Ishikawa (cell line): ENCODE data around the gene TUBGCP5.

Experiments
- CEBPB ChIP-seq: IDR thresholded peaks from 2 replicates; pipeline ENCODE4 v1.6.1; 2012
- CREB1 ChIP-seq: IDR thresholded peaks from 2 replicates; pipeline ENCODE4 v1.6.1; 2012; ENCODE audit warnings: low read depth
- EGR1 ChIP-seq: IDR thresholded peaks from 2 replicates; pipeline ENCODE4 v1.6.1; 2012
- EP300 ChIP-seq: IDR thresholded peaks from 2 replicates; pipeline ENCODE4 v1.6.1; 2012; ENCODE audit warnings: borderline replicate concordance
- FOXM1 ChIP-seq: IDR thresholded peaks from 2 replicates; pipeline ENCODE4 v1.6.1; 2012; ENCODE audit warnings: low read depth, borderline replicate concordance
- MAX ChIP-seq: IDR thresholded peaks from 2 replicates; pipeline ENCODE4 v1.6.1; 2012
- NFIC ChIP-seq: IDR thresholded peaks from 2 replicates; pipeline ENCODE4 v1.6.1; 2012
- RAD21 ChIP-seq: IDR thresholded peaks from 2 replicates; pipeline ENCODE4 v1.6.1; 2012; ENCODE audit warnings: low read depth
- REST ChIP-seq: IDR thresholded peaks from 2 replicates; pipeline ENCODE4 v1.6.1; 2012; ENCODE audit warnings: low read depth, mild to moderate bottlenecking
- TAF1 ChIP-seq: IDR thresholded peaks from 2 replicates; pipeline ENCODE4 v1.6.1; 2012; ENCODE audit warnings: low read depth, mild to moderate bottlenecking
- TCF12 ChIP-seq: IDR thresholded peaks from 2 replicates; pipeline ENCODE4 v1.6.1; 2012; ENCODE audit warnings: low read depth
- TEAD4 ChIP-seq: IDR thresholded peaks from 2 replicates; pipeline ENCODE4 v1.6.1; 2012
- YY1 ChIP-seq: IDR thresholded peaks from 2 replicates; pipeline ENCODE4 v1.6.1; 2012; ENCODE audit warnings: low read depth
- ZBTB7A ChIP-seq: IDR thresholded peaks from 2 replicates; pipeline ENCODE4 v1.6.1; 2012; ENCODE audit warnings: low read depth
- TF ChIP-seq, protein P1 (sequence below): IDR thresholded peaks from 2 replicates; pipeline ENCODE4 v1.6.1; 2012

The TUBGCP5 gene

GRCh38 chr15:23055316-23055715, 15.9 kb upstream of the TUBGCP5 start:
- no peak for TF ChIP-seq EGR1

GRCh38 chr15:23052522-23052921, 13.2 kb upstream of the TUBGCP5 start:
- TF ChIP-seq EGR1 (no peak), REST (peak; percentile 63)

DNA sequence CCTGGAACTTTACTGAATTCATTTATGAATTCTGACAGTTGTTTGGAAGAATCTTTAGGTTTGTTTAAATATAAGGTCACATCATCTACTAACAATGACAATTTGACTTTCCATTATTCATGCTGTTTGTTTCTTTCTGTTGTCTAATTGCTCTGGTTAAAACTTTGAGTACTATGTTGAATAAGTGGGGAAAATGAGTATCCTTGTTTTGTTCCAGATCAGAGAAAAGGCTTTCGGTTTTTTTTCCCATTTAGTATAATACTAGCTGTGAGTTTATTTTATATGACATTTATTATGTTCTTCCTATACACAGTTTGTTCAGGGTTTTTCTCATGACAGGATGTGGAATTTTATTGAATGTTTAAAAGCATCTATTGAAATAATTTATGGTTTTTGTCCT, 11.3 kb upstream of the TUBGCP5 start:
- TF ChIP-seq CEBPB, result no peak
- TF ChIP-seq, protein P1, sequence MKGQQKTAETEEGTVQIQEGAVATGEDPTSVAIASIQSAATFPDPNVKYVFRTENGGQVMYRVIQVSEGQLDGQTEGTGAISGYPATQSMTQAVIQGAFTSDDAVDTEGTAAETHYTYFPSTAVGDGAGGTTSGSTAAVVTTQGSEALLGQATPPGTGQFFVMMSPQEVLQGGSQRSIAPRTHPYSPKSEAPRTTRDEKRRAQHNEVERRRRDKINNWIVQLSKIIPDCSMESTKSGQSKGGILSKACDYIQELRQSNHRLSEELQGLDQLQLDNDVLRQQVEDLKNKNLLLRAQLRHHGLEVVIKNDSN, result no peak
- TF ChIP-seq REST, result no peak
- TF ChIP-seq CREB1, result no peak
- no peak for TF ChIP-seq EGR1
- no peak for TF ChIP-seq NFIC
- no peak for TF ChIP-seq TEAD4
- no peak for TF ChIP-seq YY1
- TF ChIP-seq TCF12, result no peak
- TF ChIP-seq EP300, result no peak
- TF ChIP-seq TAF1, result no peak
- no peak for TF ChIP-seq RAD21
- no peak for TF ChIP-seq FOXM1
- no peak for TF ChIP-seq MAX

- TF ChIP-seq RAD21 (no peak), TEAD4 (no peak), TAF1 (no peak), EGR1 (no peak), YY1 (no peak), EP300 (no peak), TCF12 (no peak)
- TF ChIP-seq, protein P1, result no peak
These were observed 10.7 kb upstream of the TUBGCP5 start for GRCh38 chr15:23049984-23050628.

GRCh38 chr15:23039917-23040281, 530 bp upstream of the TUBGCP5 start:
- no peak for TF ChIP-seq CEBPB
- peak; percentile 23; the same call in 1 of the 2 replicates for TF ChIP-seq ZBTB7A

DNA sequence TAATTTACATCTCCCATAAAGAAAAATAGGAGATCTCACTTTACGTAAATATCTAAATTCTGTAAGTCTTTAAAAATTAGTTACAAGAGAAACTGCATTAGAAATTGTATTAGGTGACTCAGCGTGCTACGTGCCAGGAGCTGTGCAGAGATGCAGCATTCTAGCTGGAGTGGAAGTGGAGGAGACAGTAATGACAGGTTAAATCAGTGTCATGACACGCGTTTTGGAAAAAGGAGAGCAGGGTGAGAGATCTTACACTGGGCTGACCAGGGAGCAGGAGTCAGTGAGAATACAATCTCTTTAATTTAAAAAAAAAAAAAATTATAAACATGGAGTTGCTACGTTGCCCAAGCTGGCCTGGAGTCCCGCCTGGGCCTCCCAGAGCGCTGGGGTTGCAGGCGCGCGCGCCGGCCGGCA, 635 bp downstream of the TUBGCP5 start:
- TF ChIP-seq TAF1, result no peak
- no peak for TF ChIP-seq TEAD4
- TF ChIP-seq FOXM1, result no peak
- no peak for TF ChIP-seq EP300
- TF ChIP-seq NFIC, result no peak
- no peak for TF ChIP-seq MAX
- TF ChIP-seq RAD21, result no peak
- no peak for TF ChIP-seq TCF12
- no peak for TF ChIP-seq CEBPB
- no peak for TF ChIP-seq YY1
- TF ChIP-seq ZBTB7A, result no peak
- TF ChIP-seq, protein P1, result no peak
- TF ChIP-seq CREB1, result no peak
- no peak for TF ChIP-seq REST
- TF ChIP-seq EGR1, result no peak
